ENCODE measurements around the gene PPP6R3.

Gene PPP6R3, protein sequence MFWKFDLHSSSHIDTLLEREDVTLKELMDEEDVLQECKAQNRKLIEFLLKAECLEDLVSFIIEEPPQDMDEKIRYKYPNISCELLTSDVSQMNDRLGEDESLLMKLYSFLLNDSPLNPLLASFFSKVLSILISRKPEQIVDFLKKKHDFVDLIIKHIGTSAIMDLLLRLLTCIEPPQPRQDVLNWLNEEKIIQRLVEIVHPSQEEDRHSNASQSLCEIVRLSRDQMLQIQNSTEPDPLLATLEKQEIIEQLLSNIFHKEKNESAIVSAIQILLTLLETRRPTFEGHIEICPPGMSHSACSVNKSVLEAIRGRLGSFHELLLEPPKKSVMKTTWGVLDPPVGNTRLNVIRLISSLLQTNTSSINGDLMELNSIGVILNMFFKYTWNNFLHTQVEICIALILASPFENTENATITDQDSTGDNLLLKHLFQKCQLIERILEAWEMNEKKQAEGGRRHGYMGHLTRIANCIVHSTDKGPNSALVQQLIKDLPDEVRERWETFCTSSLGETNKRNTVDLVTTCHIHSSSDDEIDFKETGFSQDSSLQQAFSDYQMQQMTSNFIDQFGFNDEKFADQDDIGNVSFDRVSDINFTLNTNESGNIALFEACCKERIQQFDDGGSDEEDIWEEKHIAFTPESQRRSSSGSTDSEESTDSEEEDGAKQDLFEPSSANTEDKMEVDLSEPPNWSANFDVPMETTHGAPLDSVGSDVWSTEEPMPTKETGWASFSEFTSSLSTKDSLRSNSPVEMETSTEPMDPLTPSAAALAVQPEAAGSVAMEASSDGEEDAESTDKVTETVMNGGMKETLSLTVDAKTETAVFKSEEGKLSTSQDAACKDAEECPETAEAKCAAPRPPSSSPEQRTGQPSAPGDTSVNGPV

DNA sequence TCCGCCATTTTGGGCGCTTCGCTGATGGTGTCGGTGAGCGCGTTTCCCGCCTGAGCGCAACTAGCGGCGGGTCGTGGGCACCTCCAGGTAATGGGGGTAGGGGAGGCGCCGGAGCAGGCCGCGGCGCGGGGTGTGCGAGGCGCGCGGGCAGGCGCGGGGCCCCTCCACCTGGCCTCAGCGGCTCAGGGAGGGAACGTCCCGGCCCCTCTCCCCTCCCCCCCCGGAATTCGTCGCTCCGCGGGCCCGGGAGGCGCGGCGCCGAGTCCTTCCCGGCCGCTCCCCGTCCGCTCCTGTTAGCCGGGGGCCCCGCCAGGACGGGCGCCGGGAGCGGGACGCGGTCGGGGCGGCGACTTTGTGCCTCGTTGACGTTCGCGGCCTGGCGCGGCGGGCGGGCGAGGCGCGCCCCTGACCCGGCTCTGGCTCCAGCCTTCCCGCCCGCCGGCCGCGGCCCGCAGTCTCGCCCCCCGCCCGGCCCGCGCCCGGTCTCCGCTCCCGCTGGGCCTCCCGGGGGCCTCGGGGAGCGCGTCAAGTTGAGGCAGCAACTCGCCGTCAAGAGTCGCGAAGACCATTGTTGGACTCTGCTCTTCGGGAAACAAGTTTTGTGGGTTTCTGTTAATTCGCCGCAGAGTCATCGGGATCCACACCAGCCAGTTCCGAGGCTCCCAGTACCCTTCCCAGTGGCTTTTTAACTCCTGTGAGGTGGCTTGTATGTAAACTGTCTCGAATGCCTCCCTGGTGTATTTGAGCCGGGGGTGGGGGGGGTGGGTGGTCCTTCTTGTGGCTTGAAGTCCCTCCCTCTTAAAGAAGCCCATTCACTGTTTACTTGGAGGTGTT, at the start of gene PPP6R3:
TSS of gene PPP6R3 (plus strand) at position 12 of the 834 bp plus-strand sequence. CDS start 76,913 bp downstream, outside the sequence.
- no peaks in the 10 kb centered on the region for H3K27me3 Mint-ChIP-seq
- ATAC-seq (replicated peaks) (peak; percentile 30 to 34), DNase-seq (no peak)
- H3K4me3 Mint-ChIP-seq = peak within 1 kb of the TSS; percentile 91 to 94
- H3K4me1 Mint-ChIP-seq = peaks cover 24 to 44% of the 10 kb centered on the region in 2 donors
- H3K9me3 Mint-ChIP-seq = no peaks in the 10 kb centered on the region
- peaks cover 10 to 15% of the 10 kb centered on the region in 2 donors for H3K36me3 Mint-ChIP-seq
- H3K27ac Mint-ChIP-seq = peak within 1 kb of the TSS; percentile 99

DNA sequence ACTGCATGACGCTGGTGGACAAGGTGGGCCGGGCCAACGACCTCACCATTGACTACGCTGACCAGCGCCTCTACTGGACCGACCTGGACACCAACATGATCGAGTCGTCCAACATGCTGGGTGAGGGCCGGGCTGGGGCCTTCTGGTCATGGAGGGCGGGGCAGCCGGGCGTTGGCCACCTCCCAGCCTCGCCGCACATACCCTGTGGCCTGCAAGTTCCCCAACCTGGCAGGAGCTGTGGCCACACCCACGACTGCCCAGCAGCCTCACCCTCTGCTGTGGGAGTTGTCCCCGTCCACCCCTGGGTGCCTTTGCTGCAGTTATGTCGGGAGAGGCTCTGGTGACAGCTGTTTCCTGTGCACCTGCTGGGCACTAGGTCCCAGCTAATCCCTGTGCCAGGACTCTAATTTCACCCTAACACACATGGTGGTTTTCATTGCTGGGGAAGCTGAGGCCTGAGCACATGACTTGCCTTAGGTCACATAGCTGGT, 49.0 kb upstream of the PPP6R3 start:
- Mint-ChIP-seq H3K9me3 (no peaks in the 10 kb centered on the region), H3K36me3 (peaks cover 1 to 7% of the 10 kb centered on the region in 2 donors), H3K27ac (no peak overlapping the region), H3K4me3 (no peak overlapping the region), H3K4me1 (peaks cover 5 to 16% of the 10 kb centered on the region in 2 donors), H3K27me3 (no peaks in the 10 kb centered on the region)
- no peak for DNase-seq
- ATAC-seq (replicated peaks) = no peak

DNA sequence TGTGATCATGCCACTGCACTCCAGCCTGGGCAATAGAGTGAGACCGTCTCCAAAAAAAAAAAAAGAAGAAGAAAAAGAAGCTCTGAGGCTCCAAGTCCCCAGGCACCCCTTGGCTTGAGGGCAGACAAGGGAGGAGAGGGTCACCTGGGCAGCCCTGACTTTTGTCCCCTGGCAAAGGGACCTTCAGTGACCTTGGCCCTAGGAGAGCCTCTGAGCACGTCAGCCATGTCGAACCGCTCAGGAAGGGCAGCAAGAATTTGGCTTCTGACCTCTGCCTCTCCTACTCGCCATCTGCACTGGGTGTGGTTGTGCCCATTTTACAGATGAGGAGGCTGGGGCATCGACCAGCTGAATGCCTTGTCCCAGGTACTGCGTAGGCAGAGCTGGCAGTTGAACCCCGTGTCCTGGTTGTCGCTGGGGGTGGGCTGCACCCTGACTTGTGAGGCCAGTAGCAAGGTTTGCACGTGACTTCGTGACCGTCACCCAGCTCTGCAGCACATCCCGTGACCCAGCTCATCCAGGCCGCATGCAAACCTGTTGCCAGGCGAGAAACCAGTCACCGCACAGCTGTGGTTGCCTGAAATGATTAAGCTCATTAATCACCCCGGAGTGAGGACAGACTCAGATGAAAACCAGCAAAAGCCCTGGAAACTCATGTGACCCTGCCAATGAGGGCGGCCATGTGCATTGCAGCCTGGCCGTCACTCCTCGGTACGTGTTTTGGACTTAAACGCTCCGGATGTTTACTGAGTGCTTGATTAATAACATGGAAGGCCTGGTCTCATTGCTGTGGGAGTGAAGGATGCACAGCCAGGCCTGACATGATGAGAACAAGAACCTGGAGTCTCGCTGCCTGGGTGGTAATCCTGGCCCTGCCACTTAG, 47.7 kb upstream of the PPP6R3 start:
- Mint-ChIP-seq H3K36me3 (peaks cover 1 to 7% of the 10 kb centered on the region in 2 donors), H3K4me3 (no peak overlapping the region), H3K27me3 (no peaks in the 10 kb centered on the region), H3K27ac (peak overlapping the region; percentile 90), H3K9me3 (no peaks in the 10 kb centered on the region), H3K4me1 (peaks cover 5 to 16% of the 10 kb centered on the region in 2 donors)
- peak; percentile 25 for DNase-seq
- peak; percentile 28 to 47 for ATAC-seq (replicated peaks)

DNA sequence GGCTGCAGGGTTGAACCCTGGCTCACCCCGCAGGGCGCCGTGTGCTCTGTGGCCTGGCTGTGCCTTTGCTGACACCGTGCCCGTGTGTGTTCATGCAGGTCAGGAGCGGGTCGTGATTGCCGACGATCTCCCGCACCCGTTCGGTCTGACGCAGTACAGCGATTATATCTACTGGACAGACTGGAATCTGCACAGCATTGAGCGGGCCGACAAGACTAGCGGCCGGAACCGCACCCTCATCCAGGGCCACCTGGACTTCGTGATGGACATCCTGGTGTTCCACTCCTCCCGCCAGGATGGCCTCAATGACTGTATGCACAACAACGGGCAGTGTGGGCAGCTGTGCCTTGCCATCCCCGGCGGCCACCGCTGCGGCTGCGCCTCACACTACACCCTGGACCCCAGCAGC, 47.0 kb upstream of the PPP6R3 start:
- ATAC-seq (replicated peaks) = no peak

DNA sequence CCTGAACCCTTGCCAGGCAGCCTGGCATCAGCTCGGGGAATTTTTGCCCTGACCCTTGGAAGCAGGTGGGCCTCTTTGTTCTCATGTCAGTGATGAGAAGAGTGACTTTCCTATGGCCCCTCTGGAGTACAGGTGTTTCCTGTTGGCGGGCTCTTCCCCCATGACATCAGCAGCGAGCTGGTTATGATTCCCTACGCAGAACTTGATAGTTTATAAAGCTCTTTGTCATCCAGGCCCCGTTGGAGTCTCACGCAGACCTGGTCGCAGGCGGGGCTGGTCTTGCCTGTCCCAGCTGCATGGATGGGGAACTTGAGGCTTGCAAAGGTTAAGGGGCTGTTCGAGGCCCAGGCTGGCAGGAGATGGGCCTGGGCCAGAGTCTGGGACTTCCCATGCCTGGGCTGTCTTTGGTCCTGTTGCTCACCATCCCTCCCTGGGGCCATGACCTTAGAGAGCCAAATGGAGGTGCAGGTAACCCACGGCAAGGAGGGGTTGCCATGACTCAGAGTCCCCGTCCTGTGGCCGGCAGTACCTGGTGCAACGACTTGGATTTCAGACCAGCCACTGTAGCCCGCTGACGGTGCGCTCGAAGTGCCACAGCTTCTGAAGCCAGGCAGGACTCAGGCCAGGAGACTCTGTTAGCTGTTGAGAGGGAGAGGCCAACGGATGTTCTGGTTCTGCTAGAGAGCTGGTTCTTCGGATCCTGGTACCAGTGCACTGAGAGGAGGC, 45.9 kb upstream of the PPP6R3 start:
- H3K4me3 Mint-ChIP-seq = no peak overlapping the region
- H3K27ac Mint-ChIP-seq = peak overlapping the region; percentile 39

More for the DNA sequence above, 47.0 kb upstream of the PPP6R3 start:
- Mint-ChIP-seq H3K4me3 (no peak overlapping the region), H3K27ac (peak overlapping the region; percentile 14), H3K36me3 (peaks cover 1 to 9% of the 10 kb centered on the region in 2 donors), H3K4me1 (peaks cover 5 to 16% of the 10 kb centered on the region in 2 donors), H3K9me3 (no peaks in the 10 kb centered on the region), H3K27me3 (no peaks in the 10 kb centered on the region)
- DNase-seq = no peak

DNA sequence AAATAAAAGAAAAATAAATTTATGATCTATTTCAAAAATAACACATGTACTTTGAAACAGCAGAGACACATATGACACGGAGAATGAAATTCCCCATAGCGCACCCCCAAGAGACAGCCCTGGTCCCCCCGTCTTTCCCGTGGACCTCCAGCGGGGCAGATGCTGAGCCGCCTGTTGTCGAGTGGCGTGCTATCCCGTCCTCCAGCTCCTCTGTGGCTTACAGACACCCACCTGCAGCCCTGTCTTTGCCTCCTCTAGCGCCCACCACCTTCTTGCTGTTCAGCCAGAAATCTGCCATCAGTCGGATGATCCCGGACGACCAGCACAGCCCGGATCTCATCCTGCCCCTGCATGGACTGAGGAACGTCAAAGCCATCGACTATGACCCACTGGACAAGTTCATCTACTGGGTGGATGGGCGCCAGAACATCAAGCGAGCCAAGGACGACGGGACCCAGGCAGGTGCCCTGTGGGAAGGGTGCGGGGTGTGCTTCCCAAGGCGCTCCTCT, 44.4 kb upstream of the PPP6R3 start:
- no peak overlapping the region for H3K27ac Mint-ChIP-seq
- H3K9me3 Mint-ChIP-seq = peaks cover 0 to 2% of the 10 kb centered on the region in 2 donors
- ATAC-seq (replicated peaks) (no peak), DNase-seq (no peak)
- no peak overlapping the region for H3K4me3 Mint-ChIP-seq
- H3K27me3 Mint-ChIP-seq = no peaks in the 10 kb centered on the region
- H3K36me3 Mint-ChIP-seq = peaks cover 1 to 10% of the 10 kb centered on the region in 2 donors
- H3K4me1 Mint-ChIP-seq = peaks cover 5 to 16% of the 10 kb centered on the region in 2 donors

More for the DNA sequence above, 45.9 kb upstream of the PPP6R3 start:
- Mint-ChIP-seq H3K27me3 (no peaks in the 10 kb centered on the region), H3K4me1 (peaks cover 5 to 16% of the 10 kb centered on the region in 2 donors), H3K36me3 (peaks cover 1 to 10% of the 10 kb centered on the region in 2 donors), H3K9me3 (no peaks in the 10 kb centered on the region)
- ATAC-seq (replicated peaks) (peak; percentile 66 to 73), DNase-seq (peak; percentile 14)

DNA sequence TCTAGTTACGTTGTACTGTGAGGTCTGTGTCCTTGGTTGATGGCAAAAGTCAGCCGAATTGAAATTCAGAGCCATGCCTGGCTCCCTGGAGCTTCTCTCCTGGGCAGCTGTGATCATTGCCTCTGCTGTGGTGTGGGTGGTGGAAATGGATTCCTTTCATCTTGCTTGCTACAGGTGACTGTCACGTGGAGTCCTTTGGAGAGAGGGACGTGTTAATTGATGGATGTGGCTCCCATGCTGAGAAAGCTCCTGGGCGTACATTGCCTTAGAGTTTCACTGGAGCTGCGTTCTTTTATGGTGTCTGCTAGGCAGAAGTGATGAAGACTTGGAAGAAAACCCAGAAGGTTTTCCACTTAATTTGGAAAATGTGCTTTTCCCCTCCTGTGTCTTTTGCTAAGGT, 41.9 kb upstream of the PPP6R3 start:
- Mint-ChIP-seq H3K4me1 (peaks cover 5 to 16% of the 10 kb centered on the region in 2 donors), H3K4me3 (no peak overlapping the region)
- no peak for ATAC-seq (replicated peaks)

DNA sequence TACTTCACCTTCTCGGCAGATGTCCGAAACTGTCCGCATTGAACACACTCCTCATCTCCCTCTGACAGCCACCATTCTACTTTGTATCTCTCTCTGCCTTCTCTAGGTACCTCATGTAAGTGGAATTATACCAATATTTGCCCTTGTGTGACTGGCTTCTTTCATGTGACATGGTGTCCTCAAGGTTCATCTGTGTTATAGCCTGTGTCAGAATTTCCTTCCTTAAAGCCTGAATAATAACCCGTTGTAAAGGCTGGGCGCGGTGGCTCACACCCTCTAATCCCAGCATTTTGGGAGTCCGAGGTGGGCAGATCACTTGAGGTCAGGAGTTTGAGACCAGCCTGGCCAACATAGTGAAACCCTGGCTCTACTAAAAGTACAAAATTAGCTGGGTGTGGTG, 40.4 kb upstream of the PPP6R3 start:
- no peak for ATAC-seq (replicated peaks)
- no peak overlapping the region for H3K27ac Mint-ChIP-seq
- no peaks in the 10 kb centered on the region for H3K27me3 Mint-ChIP-seq
- H3K4me1 Mint-ChIP-seq = peaks cover 0 to 2% of the 10 kb centered on the region in 2 donors
- DNase-seq = no peak
- H3K36me3 Mint-ChIP-seq = peaks cover 0 to 3% of the 10 kb centered on the region in 2 donors
- peaks cover 0 to 2% of the 10 kb centered on the region in 2 donors for H3K9me3 Mint-ChIP-seq
- H3K4me3 Mint-ChIP-seq = no peak overlapping the region

More for the DNA sequence above, 41.9 kb upstream of the PPP6R3 start:
- H3K27ac Mint-ChIP-seq = no peak overlapping the region
- H3K27me3 Mint-ChIP-seq = no peaks in the 10 kb centered on the region
- peaks cover 0 to 2% of the 10 kb centered on the region in 2 donors for H3K9me3 Mint-ChIP-seq
- DNase-seq = no peak
- H3K36me3 Mint-ChIP-seq = peaks cover 0 to 8% of the 10 kb centered on the region in 2 donors

DNA sequence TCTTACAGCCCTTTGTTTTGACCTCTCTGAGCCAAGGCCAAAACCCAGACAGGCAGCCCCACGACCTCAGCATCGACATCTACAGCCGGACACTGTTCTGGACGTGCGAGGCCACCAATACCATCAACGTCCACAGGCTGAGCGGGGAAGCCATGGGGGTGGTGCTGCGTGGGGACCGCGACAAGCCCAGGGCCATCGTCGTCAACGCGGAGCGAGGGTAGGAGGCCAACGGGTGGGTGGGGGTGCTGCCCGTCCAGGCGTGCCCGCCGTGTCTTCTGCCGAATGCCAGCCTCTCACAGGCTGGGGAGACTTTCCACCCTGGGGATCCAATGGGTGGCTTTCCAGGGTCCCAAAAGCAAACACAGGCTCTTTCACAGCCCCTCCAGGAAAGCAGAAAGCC, 37.1 kb upstream of the PPP6R3 start:
- Mint-ChIP-seq H3K27ac (no peak overlapping the region), H3K4me3 (no peak overlapping the region), H3K36me3 (peaks cover 2 to 6% of the 10 kb centered on the region in 2 donors), H3K4me1 (no peaks in the 10 kb centered on the region), H3K9me3 (peaks cover 0 to 4% of the 10 kb centered on the region in 2 donors), H3K27me3 (no peaks in the 10 kb centered on the region)
- DNase-seq (no peak), ATAC-seq (replicated peaks) (no peak)

DNA sequence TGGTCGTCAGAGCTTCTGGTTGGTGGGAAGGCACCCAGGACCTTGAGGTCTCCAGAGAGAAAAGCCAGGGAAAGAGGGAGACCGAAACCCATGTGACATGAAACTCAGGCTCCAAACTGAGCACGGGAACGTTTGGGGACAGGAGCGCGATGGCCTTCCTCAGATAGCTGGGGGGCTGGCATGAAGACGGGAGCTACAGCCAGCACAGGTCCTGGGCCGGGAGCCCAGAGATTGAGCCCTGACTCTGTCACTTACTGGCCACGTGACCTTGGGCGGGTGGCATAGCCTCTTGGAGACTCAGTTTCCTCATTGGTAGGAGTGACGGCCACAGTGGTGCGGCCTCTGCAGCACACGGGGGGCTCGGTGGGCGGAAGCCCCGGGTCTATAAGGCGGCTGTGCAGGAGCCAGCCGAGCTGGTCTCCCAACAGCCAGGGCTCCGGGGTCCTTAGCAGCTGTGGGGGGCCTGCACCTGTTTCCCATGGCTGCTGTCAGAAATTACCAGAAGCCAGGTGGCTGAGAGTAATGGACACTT, 36.4 kb upstream of the PPP6R3 start:
- no peak for DNase-seq
- Mint-ChIP-seq H3K36me3 (peaks cover 2 to 5% of the 10 kb centered on the region in 2 donors), H3K4me3 (no peak overlapping the region), H3K27me3 (no peaks in the 10 kb centered on the region), H3K9me3 (peaks cover 3 to 6% of the 10 kb centered on the region in 2 donors), H3K27ac (no peak overlapping the region), H3K4me1 (no peaks in the 10 kb centered on the region)
- ATAC-seq (replicated peaks) = no peak

DNA sequence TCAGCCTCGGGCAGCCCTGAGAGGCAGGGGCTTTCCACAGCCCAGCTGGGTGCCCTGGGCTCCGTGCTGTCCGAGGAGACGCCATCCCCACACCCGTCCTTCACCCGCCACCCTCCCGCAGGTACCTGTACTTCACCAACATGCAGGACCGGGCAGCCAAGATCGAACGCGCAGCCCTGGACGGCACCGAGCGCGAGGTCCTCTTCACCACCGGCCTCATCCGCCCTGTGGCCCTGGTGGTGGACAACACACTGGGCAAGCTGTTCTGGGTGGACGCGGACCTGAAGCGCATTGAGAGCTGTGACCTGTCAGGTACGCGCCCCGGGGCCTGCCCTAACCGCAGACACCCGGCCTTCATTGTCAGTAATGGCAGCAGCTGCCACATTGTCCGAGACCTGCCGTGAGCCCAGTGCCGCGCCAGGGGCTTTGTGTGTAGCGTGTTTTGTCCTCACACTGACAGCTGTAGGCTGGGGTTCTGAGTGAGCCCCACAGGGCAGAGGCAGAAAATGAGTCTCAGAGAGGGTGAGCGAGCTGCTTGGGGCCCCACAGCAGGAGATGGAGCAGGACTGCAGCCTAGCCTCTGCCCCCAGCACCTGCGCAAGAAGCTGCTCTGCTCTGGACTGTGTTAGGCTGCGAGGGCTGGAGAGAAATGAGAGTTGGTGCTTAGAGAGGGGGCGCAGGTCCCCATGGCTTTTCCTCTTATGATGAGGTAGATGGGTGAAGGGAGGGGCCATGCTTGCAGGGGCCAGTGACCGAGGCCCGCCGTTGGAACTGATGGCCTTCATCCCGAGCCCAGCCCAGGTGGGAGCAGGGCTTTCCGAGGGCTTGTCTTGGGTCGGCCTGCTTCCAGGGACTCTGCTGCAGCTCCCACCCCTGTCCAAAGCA, 35.3 kb upstream of the PPP6R3 start:
- Mint-ChIP-seq H3K27me3 (no peaks in the 10 kb centered on the region), H3K4me3 (no peak overlapping the region), H3K4me1 (no peaks in the 10 kb centered on the region), H3K9me3 (peaks cover 11 to 14% of the 10 kb centered on the region in 2 donors), H3K27ac (no peak overlapping the region), H3K36me3 (peaks cover 8 to 13% of the 10 kb centered on the region in 2 donors)
- no peak for ATAC-seq (replicated peaks)
- DNase-seq = no peak

Measured in stimulated activated naive B cell treated with anti-CD40 and anti-IgM and Interleukin-4, amounts not matched to agents 10 μg/mL and 1 μg/mL and 100 μg/mL, for 72 hours (primary cell).